ENCODE measurements around the gene FXYD6. TPM values are rescaled to one million over a fixed set of nuclear protein-coding genes. Genes with fewer than 3 reads are reported as not detected.
A peak's percentile ranks its signal among the peaks of the same experiment; 100 is the strongest.

The FXYD6 gene
- polyA plus RNA-seq, 4 donors = 0.67 to 58.4 (median 22.6) TPM

DNA sequence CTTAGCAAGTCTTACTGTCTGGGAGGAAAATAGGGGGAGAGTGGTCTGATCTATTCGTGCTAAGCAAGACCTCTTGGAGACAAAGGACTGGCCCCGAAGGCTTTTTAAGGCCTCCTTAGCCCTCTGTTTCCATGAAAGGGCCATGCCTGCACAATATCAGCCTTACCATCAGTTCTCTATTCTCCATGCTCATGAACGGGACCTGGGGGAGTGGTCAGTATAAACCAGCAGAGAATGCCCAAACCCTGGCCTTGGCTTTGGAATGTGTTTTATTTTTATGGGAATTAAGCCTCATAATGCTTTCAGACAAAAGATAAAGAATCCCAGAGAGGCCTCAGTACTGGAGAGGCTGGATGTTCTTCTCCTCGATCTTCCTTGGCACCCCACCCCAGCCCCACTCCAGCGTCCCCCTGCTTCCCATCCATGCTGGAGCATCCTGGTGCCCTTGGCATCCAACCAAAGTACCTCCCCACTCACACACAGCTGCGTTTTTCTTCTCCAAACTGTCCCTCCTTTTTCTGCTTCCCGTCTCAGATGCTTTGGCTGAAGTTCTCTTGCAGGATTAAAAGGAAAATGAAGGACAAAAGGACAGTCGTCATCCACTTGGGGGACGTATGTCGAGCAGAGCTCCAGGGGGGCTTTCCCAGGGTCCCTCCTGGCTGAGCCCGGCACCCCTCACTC lies 18.6 kb downstream of the FXYD6 start:
- H3K4me1 ChIP-seq (ENCODE audit: control insufficient read depth in 3 of 3, insufficient read depth in 2 of 3, low read depth in 1 of 3, low read length in 2 of 3) = peaks cover 0 to 18% (median 0%) of the 10 kb centered on the region in 3 donors
- H3K36me3 ChIP-seq (ENCODE audit: control insufficient read depth in 3 of 3, insufficient read depth in 2 of 3, low read depth in 1 of 3, low read length in 3 of 3) = peaks cover 0 to 6% (median 0%) of the 10 kb centered on the region in 3 donors
- DNase-seq (no peak), FAIRE-seq (no peak)
- no peak overlapping the region for H3K27ac ChIP-seq (ENCODE audit: low read depth in 1 of 3, low read length in 2 of 3)
- peaks cover 0 to 1% (median 0%) of the 10 kb centered on the region in 3 donors for H3K27me3 ChIP-seq (ENCODE audit: control insufficient read depth in 3 of 3, insufficient read depth in 3 of 3, low read length in 3 of 3)
- H3K4me3 ChIP-seq (ENCODE audit: low read depth in 1 of 3, low read length in 3 of 3) = no peak overlapping the region
- peaks cover 0 to 6% of the 10 kb centered on the region in 2 donors for H3K9me3 ChIP-seq (ENCODE audit: control insufficient read depth in 2 of 2, insufficient read depth in 1 of 2, low read depth in 1 of 2, low read length in 1 of 2)
- WGBS, 3 donors = 66 to 75% (median 67%) methylated on average over 11 of the region's 11 CpGs

- Histone ChIP-seq H3K36me3 (ENCODE audit: control insufficient read depth in 3 of 3, insufficient read depth in 2 of 3, low read depth in 1 of 3, low read length in 3 of 3) (peaks cover 0 to 4% (median 0%) of the 10 kb centered on the region in 3 donors), H3K4me3 (ENCODE audit: low read depth in 1 of 3, low read length in 3 of 3) (no peak overlapping the region), H3K27ac (ENCODE audit: low read depth in 1 of 3, low read length in 2 of 3) (no peak overlapping the region), H3K9me3 (ENCODE audit: control insufficient read depth in 2 of 2, insufficient read depth in 1 of 2, low read depth in 1 of 2, low read length in 1 of 2) (peaks cover 0 to 6% of the 10 kb centered on the region in 2 donors), H3K27me3 (ENCODE audit: control insufficient read depth in 3 of 3, insufficient read depth in 3 of 3, low read length in 3 of 3) (peaks cover 0 to 3% (median 1%) of the 10 kb centered on the region in 3 donors), H3K4me1 (ENCODE audit: control insufficient read depth in 3 of 3, insufficient read depth in 2 of 3, low read depth in 1 of 3, low read length in 2 of 3) (peaks cover 0 to 5% (median 0%) of the 10 kb centered on the region in 3 donors)
- no peak for DNase-seq
- 85 to 91% (median 88%) methylated on average over 13 of the region's 13 CpGs for WGBS, 3 donors
- FAIRE-seq = no peak
Observed at GRCh38 chr11:117855912-117856651, 20.4 kb downstream of the FXYD6 start.

- Histone ChIP-seq H3K27ac (ENCODE audit: low read depth in 1 of 3, low read length in 2 of 3) (no peak overlapping the region), H3K4me1 (ENCODE audit: control insufficient read depth in 3 of 3, insufficient read depth in 2 of 3, low read depth in 1 of 3, low read length in 2 of 3) (peaks cover 0 to 5% (median 0%) of the 10 kb centered on the region in 3 donors), H3K36me3 (ENCODE audit: control insufficient read depth in 3 of 3, insufficient read depth in 2 of 3, low read depth in 1 of 3, low read length in 3 of 3) (peaks cover 0 to 2% (median 0%) of the 10 kb centered on the region in 3 donors), H3K9me3 (ENCODE audit: control insufficient read depth in 2 of 2, insufficient read depth in 1 of 2, low read depth in 1 of 2, low read length in 1 of 2) (peaks cover 0 to 6% of the 10 kb centered on the region in 2 donors), H3K4me3 (ENCODE audit: low read depth in 1 of 3, low read length in 3 of 3) (no peak overlapping the region), H3K27me3 (ENCODE audit: control insufficient read depth in 3 of 3, insufficient read depth in 3 of 3, low read length in 3 of 3) (peaks cover 0 to 4% (median 1%) of the 10 kb centered on the region in 3 donors)
- DNase-seq (no peak), FAIRE-seq (no peak)
- WGBS, 3 donors = 71 to 91% (median 91%) methylated on average over 12 of the region's 12 CpGs
Observed at GRCh38 chr11:117855186-117855845, 21.1 kb downstream of the FXYD6 start.

- Histone ChIP-seq H3K4me1 (ENCODE audit: control insufficient read depth in 3 of 3, insufficient read depth in 2 of 3, low read depth in 1 of 3, low read length in 2 of 3) (no peaks in the 10 kb centered on the region), H3K36me3 (ENCODE audit: control insufficient read depth in 3 of 3, insufficient read depth in 2 of 3, low read depth in 1 of 3, low read length in 3 of 3) (no peaks in the 10 kb centered on the region), H3K27ac (ENCODE audit: low read depth in 1 of 3, low read length in 2 of 3) (no peak overlapping the region), H3K27me3 (ENCODE audit: control insufficient read depth in 3 of 3, insufficient read depth in 3 of 3, low read length in 3 of 3) (peaks cover 0 to 4% (median 1%) of the 10 kb centered on the region in 3 donors), H3K9me3 (ENCODE audit: control insufficient read depth in 2 of 2, insufficient read depth in 1 of 2, low read depth in 1 of 2, low read length in 1 of 2) (peaks cover 0 to 11% of the 10 kb centered on the region in 2 donors), H3K4me3 (ENCODE audit: low read depth in 1 of 3, low read length in 3 of 3) (no peak overlapping the region)
- FAIRE-seq (no peak), DNase-seq (no peak)
- 54 to 73% (median 62%) methylated on average over 3 of the region's 3 CpGs for WGBS, 3 donors
Observed at GRCh38 chr11:117852309-117852708, 24.1 kb downstream of the FXYD6 start.

DNA sequence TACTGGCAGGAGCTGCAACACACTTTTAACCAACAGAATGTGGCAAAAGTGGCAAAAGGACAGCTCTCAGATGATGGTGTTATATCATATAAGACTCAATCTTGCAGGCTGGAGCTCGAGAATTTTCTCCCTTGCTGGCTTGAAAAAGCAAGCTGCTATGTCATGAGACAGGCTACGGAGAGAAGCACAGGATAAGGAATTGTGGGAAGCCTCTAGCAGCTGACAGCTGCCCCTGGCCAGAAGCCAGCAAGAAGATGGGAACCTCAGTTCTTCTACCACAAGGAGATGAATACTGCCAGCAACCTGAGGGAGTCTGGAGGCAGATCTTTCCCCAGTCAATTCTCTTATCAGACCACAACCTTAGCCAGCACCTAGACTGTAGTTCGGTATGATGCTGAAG lies 24.6 kb downstream of the FXYD6 start:
- WGBS, 3 donors = 35 to 69% (median 67%) methylated on average over 3 of the region's 3 CpGs

GRCh38 chr11:117851106-117851505 lies 25.4 kb downstream of the FXYD6 start:
- H3K4me3 ChIP-seq (ENCODE audit: low read depth in 1 of 3, low read length in 3 of 3) = no peak overlapping the region
- H3K36me3 ChIP-seq (ENCODE audit: control insufficient read depth in 3 of 3, insufficient read depth in 2 of 3, low read depth in 1 of 3, low read length in 3 of 3) = no peaks in the 10 kb centered on the region
- FAIRE-seq (no peak), DNase-seq (no peak)
- H3K9me3 ChIP-seq (ENCODE audit: control insufficient read depth in 2 of 2, insufficient read depth in 1 of 2, low read depth in 1 of 2, low read length in 1 of 2) = peaks cover 0 to 11% of the 10 kb centered on the region in 2 donors
- peak overlapping the region in 1 of 3 donors; percentile 19 for H3K27ac ChIP-seq (ENCODE audit: low read depth in 1 of 3, low read length in 2 of 3)
- 46 to 76% (median 60%) methylated on average over 3 of the region's 3 CpGs for whole genome bisulfite sequencing, 3 donors
- H3K27me3 ChIP-seq (ENCODE audit: control insufficient read depth in 3 of 3, insufficient read depth in 3 of 3, low read length in 3 of 3) = peaks cover 0 to 4% (median 1%) of the 10 kb centered on the region in 3 donors
- H3K4me1 ChIP-seq (ENCODE audit: control insufficient read depth in 3 of 3, insufficient read depth in 2 of 3, low read depth in 1 of 3, low read length in 2 of 3) = no peaks in the 10 kb centered on the region

More for the DNA sequence above, 24.6 kb downstream of the FXYD6 start:
- no peak for FAIRE-seq
- Histone ChIP-seq H3K9me3 (ENCODE audit: control insufficient read depth in 2 of 2, insufficient read depth in 1 of 2, low read depth in 1 of 2, low read length in 1 of 2) (peaks cover 0 to 11% of the 10 kb centered on the region in 2 donors), H3K27me3 (ENCODE audit: control insufficient read depth in 3 of 3, insufficient read depth in 3 of 3, low read length in 3 of 3) (peaks cover 0 to 4% (median 1%) of the 10 kb centered on the region in 3 donors), H3K4me1 (ENCODE audit: control insufficient read depth in 3 of 3, insufficient read depth in 2 of 3, low read depth in 1 of 3, low read length in 2 of 3) (no peaks in the 10 kb centered on the region), H3K36me3 (ENCODE audit: control insufficient read depth in 3 of 3, insufficient read depth in 2 of 3, low read depth in 1 of 3, low read length in 3 of 3) (no peaks in the 10 kb centered on the region), H3K4me3 (ENCODE audit: low read depth in 1 of 3, low read length in 3 of 3) (no peak overlapping the region), H3K27ac (ENCODE audit: low read depth in 1 of 3, low read length in 2 of 3) (no peak overlapping the region)
- DNase-seq = no peak

GRCh38 chr11:117849781-117850414 lies 26.6 kb downstream of the FXYD6 start:
- FAIRE-seq = no peak
- H3K4me1 ChIP-seq (ENCODE audit: control insufficient read depth in 3 of 3, insufficient read depth in 2 of 3, low read depth in 1 of 3, low read length in 2 of 3) = no peaks in the 10 kb centered on the region

More at GRCh38 chr11:117849781-117850414, 26.6 kb downstream of the FXYD6 start:
- Histone ChIP-seq H3K9me3 (ENCODE audit: control insufficient read depth in 2 of 2, insufficient read depth in 1 of 2, low read depth in 1 of 2, low read length in 1 of 2) (peaks cover 0 to 11% of the 10 kb centered on the region in 2 donors), H3K4me3 (ENCODE audit: low read depth in 1 of 3, low read length in 3 of 3) (no peak overlapping the region), H3K27me3 (ENCODE audit: control insufficient read depth in 3 of 3, insufficient read depth in 3 of 3, low read length in 3 of 3) (peaks cover 0 to 4% (median 1%) of the 10 kb centered on the region in 3 donors), H3K27ac (ENCODE audit: low read depth in 1 of 3, low read length in 2 of 3) (no peak overlapping the region), H3K36me3 (ENCODE audit: control insufficient read depth in 3 of 3, insufficient read depth in 2 of 3, low read depth in 1 of 3, low read length in 3 of 3) (no peaks in the 10 kb centered on the region)
- 85 to 91% (median 87%) methylated on average over 6 of the region's 6 CpGs for WGBS, 3 donors
- no peak for DNase-seq

Data from small intestine (tissue), 7 donors.